GM12878 (cell line): ENCODE data around the gene LRIG2. TPM values are rescaled to one million over a fixed set of nuclear protein-coding genes. Genes with fewer than 3 reads are reported as not detected.

Source experiments
- ATAC-seq: fragments of 200-7000 bp; cut with Tn5 transposase; 3 replicates; pipeline ENCODE4 v1.9.1; 2020; ENCODE audit warnings: mild to moderate bottlenecking, moderate library complexity
- BruUV-seq: library from RNA; stranded (reverse); fragments of 400-500 nt; replicated peaks from 2 replicates; lab custom pipeline; 2021; lab: Mats Ljungman, UMichigan
- CTCF ChIA-PET: fragments of 300-600 bp; sonication (Branson Sonifier 250); formaldehyde crosslinking; extraction: SDS; loops from one replicate; lab custom pipeline; 2021; ENCODE audit warnings: inconsistent platforms; lab: Yijun Ruan, JAX
- POLR2A ChIA-PET: fragments of 350-600 bp; formaldehyde crosslinking; extraction: SDS; loops from one replicate; lab custom pipeline; 2021; ENCODE audit warnings: inconsistent platforms; lab: Charles Lee
- RAD21 ChIA-PET: fragments of 300-600 bp; sonication (Branson Sonifier 250); formaldehyde crosslinking; loops from one replicate; lab custom pipeline; 2023; ENCODE audit warnings: antibody characterized with exemption; ENCODE audit not compliant: unreplicated experiment; lab: Charles Lee
- SMC1A ChIA-PET: fragments of 300-600 bp; sonication (Branson Sonifier 250); formaldehyde crosslinking; loops from one replicate; lab custom pipeline; 2023; ENCODE audit not compliant: unreplicated experiment, uncharacterized antibody; lab: Charles Lee
- DNase-seq: peaks from one replicate; pipeline ENCODE4 v3.0.0-alpha.2; 2011; ENCODE audit warnings: low read depth, low spot score
- FAIRE-seq: peaks from 3 replicates; lab custom pipeline; 2011; peaks lifted over from hg19 to GRCh38; lab: Jason Lieb, UNC
- H2AFZ ChIP-seq: 2 replicates; pipeline ENCODE4 v1.6.0; 2011; ENCODE audit warnings: low read depth, low read length, control low read depth; ENCODE audit not compliant: control insufficient read depth
- H3K27ac ChIP-seq: 2 replicates; pipeline ENCODE4 v1.5.1; 2011; ENCODE audit warnings: control low read depth; ENCODE audit not compliant: control insufficient read depth, insufficient read depth
- H3K27me3 ChIP-seq, 2 experiments: replicated peaks in 1 of 2; 2 replicates each; pipeline versions ENCODE4 v1.6.0 to v1.6.1; 2011; ENCODE audit warnings: low read length in 1 of 2; ENCODE audit not compliant: control insufficient read depth in 2 of 2, insufficient read depth in 2 of 2
- H3K36me3 ChIP-seq, 2 experiments: 2 replicates each; pipeline ENCODE4 v1.5.1; 2011; ENCODE audit warnings: low read length in 1 of 2; ENCODE audit not compliant: control insufficient read depth in 2 of 2, insufficient read depth in 2 of 2
- H3K4me1 ChIP-seq: 2 replicates; pipeline ENCODE4 v1.6.1; 2011; ENCODE audit warnings: mild to moderate bottlenecking, low read length, moderate library complexity, mixed read lengths; ENCODE audit not compliant: control insufficient read depth, insufficient read depth
- H3K4me2 ChIP-seq: 2 replicates; pipeline ENCODE4 v1.6.0; 2011; ENCODE audit warnings: control low read depth; ENCODE audit not compliant: control insufficient read depth, insufficient read depth
- H3K4me3 ChIP-seq: fragments of 200-600 bp; sonication (generic); 2 replicates; pipeline ENCODE4 v1.5.1; 2016
- H3K79me2 ChIP-seq: 2 replicates; pipeline ENCODE4 v1.6.0; 2011; ENCODE audit warnings: low read length; ENCODE audit not compliant: control insufficient read depth, insufficient read depth
- H3K9ac ChIP-seq: 2 replicates; pipeline ENCODE4 v1.8.0; 2011; ENCODE audit warnings: low read length, control low read depth, mixed read lengths; ENCODE audit not compliant: control insufficient read depth, insufficient read depth
- H3K9me3 ChIP-seq: replicated peaks from 3 replicates; pipeline ENCODE4 v1.5.1; 2011; ENCODE audit warnings: mild to moderate bottlenecking, low read length; ENCODE audit not compliant: control insufficient read depth, insufficient read depth
- H4K20me1 ChIP-seq: 2 replicates; pipeline ENCODE4 v1.6.0; 2011; ENCODE audit not compliant: control insufficient read depth, insufficient read depth
- CBX3 ChIP-seq: fragments of 200-600 bp; sonication (generic); IDR thresholded peaks from 2 replicates; pipeline ENCODE4 v1.6.1; 2016; ENCODE audit warnings: low read depth, borderline replicate concordance
- CHD2 ChIP-seq: IDR thresholded peaks from 2 replicates; pipeline ENCODE4 v1.6.1; 2011; ENCODE audit warnings: low read depth, low read length, improper control_type of control experiment, borderline replicate concordance
- CREB1 ChIP-seq: IDR thresholded peaks from 2 replicates; pipeline ENCODE4 v1.6.1; 2012; ENCODE audit warnings: low read depth, mild to moderate bottlenecking, inconsistent platforms
- NFIC ChIP-seq: IDR thresholded peaks from 2 replicates; pipeline ENCODE4 v1.6.1; 2012; ENCODE audit warnings: low read depth, mild to moderate bottlenecking, inconsistent platforms, low read length, moderate library complexity
- SIX5 ChIP-seq: IDR thresholded peaks from 2 replicates; pipeline ENCODE4 v1.6.1; 2011; ENCODE audit warnings: mild to moderate bottlenecking, low read depth, low read length, moderate library complexity; ENCODE audit not compliant: severe bottlenecking
- SMAD5 ChIP-seq: IDR thresholded peaks from 2 replicates; pipeline ENCODE4 v1.6.1; 2016; ENCODE audit warnings: antibody characterized with exemption, low read depth
- SP1 ChIP-seq: IDR thresholded peaks from one replicate; pipeline ENCODE4 v1.6.1; 2011; ENCODE audit warnings: low read depth, low read length
- WGBS: methylation state at CpG from one replicate; pipeline ENCODE4 v1.1.6; 2016; ENCODE audit warnings: low lambda C conversion rate; ENCODE audit not compliant: insufficient replicate concordance, insufficient coverage; ENCODE audit errors: missing lambda C conversion rate; 5-methylcytosine and 5-hydroxymethylcytosine counted together
- in situ Hi-C: fragments of 300-500 bp; cut with MboI; formaldehyde crosslinking; loops from 9 replicates; pipeline ENCODE4 v1.14.3; 2018; ENCODE audit warnings: mixed read lengths
- intact Hi-C: fragments of 100-400 bp; cut with micrococcal nuclease; formaldehyde crosslinking; loops from one replicate; pipeline ENCODE4 v1.14.2; 2022; ENCODE audit not compliant: unreplicated experiment
- polyA plus RNA-seq, 11 experiments: library from polyadenylated mRNA; depleted of rRNA in 4 of 11; unstranded in 6 of 11; stranded (reverse) in 5 of 11; fragments of >200 nt; fragmentation: Nextera tagmentation in 4 of 11; fragmentation: Illumina TruSeq in 1 of 11; extraction: Ambion mirVana in 4 of 11; extraction: Trizol in 1 of 11; gene quantifications; 1 replicate in 1 of 11; 2 replicates in 10 of 11; pipeline versions ENCODE4 v1.2.1 to v1.2.3, GENCODE V29; 2011 to 2016; ENCODE audit warnings: inconsistent platforms in 2 of 11, missing spikeins in 2 of 11, low read depth in 1 of 11
- total RNA-seq, 4 experiments: library from RNA; depleted of rRNA in 3 of 4; stranded (reverse); fragments of >200 nt in 3 of 4; fragmentation: Illumina TruSeq in 1 of 4; extraction: Trizol in 1 of 4; gene quantifications; 2 replicates each; pipeline versions ENCODE4 v1.2.1 to v1.2.3, GENCODE V29; 2013 to 2021
- TF ChIP-seq, protein P1 (sequence below): IDR thresholded peaks from 2 replicates; pipeline ENCODE4 v1.6.1; 2011; ENCODE audit warnings: mild to moderate bottlenecking, low read depth, low read length, moderate library complexity; ENCODE audit not compliant: insufficient replicate concordance
- TF ChIP-seq, protein P2 (sequence below): fragments of 450-650 bp; IDR thresholded peaks from 2 replicates; pipeline ENCODE4 v1.6.1; 2017; ENCODE audit warnings: mild to moderate bottlenecking, moderate library complexity
- TF ChIP-seq, protein P3 (sequence below): fragments of 450-650 bp; IDR thresholded peaks from 2 replicates; pipeline ENCODE4 v1.6.1; 2016; ENCODE audit warnings: mild to moderate bottlenecking
- TF ChIP-seq, protein P4 (sequence below): IDR thresholded peaks from 2 replicates; pipeline ENCODE4 v1.6.1; 2012; ENCODE audit warnings: mild to moderate bottlenecking, low read depth, low read length
- TF ChIP-seq, protein P5 (sequence below): IDR thresholded peaks from 2 replicates; pipeline ENCODE4 v1.6.1; 2011; ENCODE audit warnings: borderline replicate concordance, low read depth, mild to moderate bottlenecking, moderate library complexity, mixed read lengths, low read length; ENCODE audit not compliant: insufficient read depth; ENCODE audit errors: extremely low read length

The LRIG2 gene
- total and polyA plus RNA-seq, 10 of the 15 experiments (the other 5 are each of a cell fraction or from before 2014, with no cell fraction given) = 0.77 to 11.8 (median 5.1) TPM

DNA sequence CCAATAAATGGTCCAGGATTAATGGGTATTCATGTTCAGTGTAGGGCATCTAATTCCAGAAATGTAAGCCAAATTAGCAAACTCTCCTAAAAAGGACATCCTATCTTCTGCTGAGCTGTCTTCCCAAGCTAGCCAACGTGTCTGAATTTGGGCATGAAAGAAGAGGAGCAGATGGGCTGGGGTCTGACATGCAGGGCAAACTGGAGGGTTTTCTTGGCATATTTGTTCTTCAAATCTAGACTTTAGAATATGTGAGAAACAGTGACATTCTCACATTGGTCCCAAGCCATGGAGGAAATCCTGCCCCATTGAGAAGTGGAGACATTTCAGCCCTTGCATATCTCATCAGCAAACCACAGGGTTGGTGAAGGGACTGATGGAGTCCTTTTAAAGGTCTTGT is 67.2 kb downstream of the LRIG2 start:
- Histone ChIP-seq H3K4me2 (no peak overlapping the region), H4K20me1 (no peaks in the 10 kb centered on the region)
- TF ChIP-seq, protein P1, sequence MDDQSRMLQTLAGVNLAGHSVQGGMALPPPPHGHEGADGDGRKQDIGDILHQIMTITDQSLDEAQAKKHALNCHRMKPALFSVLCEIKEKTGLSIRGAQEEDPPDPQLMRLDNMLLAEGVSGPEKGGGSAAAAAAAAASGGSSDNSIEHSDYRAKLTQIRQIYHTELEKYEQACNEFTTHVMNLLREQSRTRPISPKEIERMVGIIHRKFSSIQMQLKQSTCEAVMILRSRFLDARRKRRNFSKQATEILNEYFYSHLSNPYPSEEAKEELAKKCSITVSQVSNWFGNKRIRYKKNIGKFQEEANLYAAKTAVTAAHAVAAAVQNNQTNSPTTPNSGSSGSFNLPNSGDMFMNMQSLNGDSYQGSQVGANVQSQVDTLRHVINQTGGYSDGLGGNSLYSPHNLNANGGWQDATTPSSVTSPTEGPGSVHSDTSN = no peak
- TF ChIP-seq CREB1 = no peak
- TF ChIP-seq SMAD5 = no peak
- TF ChIP-seq, protein P2, sequence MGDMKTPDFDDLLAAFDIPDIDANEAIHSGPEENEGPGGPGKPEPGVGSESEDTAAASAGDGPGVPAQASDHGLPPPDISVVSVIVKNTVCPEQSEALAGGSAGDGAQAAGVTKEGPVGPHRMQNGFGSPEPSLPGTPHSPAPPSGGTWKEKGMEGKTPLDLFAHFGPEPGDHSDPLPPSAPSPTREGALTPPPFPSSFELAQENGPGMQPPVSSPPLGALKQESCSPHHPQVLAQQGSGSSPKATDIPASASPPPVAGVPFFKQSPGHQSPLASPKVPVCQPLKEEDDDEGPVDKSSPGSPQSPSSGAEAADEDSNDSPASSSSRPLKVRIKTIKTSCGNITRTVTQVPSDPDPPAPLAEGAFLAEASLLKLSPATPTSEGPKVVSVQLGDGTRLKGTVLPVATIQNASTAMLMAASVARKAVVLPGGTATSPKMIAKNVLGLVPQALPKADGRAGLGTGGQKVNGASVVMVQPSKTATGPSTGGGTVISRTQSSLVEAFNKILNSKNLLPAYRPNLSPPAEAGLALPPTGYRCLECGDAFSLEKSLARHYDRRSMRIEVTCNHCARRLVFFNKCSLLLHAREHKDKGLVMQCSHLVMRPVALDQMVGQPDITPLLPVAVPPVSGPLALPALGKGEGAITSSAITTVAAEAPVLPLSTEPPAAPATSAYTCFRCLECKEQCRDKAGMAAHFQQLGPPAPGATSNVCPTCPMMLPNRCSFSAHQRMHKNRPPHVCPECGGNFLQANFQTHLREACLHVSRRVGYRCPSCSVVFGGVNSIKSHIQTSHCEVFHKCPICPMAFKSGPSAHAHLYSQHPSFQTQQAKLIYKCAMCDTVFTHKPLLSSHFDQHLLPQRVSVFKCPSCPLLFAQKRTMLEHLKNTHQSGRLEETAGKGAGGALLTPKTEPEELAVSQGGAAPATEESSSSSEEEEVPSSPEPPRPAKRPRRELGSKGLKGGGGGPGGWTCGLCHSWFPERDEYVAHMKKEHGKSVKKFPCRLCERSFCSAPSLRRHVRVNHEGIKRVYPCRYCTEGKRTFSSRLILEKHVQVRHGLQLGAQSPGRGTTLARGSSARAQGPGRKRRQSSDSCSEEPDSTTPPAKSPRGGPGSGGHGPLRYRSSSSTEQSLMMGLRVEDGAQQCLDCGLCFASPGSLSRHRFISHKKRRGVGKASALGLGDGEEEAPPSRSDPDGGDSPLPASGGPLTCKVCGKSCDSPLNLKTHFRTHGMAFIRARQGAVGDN = no peak
- TF ChIP-seq SIX5 = no peak
- TF ChIP-seq, protein P3, sequence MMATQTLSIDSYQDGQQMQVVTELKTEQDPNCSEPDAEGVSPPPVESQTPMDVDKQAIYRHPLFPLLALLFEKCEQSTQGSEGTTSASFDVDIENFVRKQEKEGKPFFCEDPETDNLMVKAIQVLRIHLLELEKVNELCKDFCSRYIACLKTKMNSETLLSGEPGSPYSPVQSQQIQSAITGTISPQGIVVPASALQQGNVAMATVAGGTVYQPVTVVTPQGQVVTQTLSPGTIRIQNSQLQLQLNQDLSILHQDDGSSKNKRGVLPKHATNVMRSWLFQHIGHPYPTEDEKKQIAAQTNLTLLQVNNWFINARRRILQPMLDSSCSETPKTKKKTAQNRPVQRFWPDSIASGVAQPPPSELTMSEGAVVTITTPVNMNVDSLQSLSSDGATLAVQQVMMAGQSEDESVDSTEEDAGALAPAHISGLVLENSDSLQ = no peak
- TF ChIP-seq CHD2 = no peak
- TF ChIP-seq, protein P4, sequence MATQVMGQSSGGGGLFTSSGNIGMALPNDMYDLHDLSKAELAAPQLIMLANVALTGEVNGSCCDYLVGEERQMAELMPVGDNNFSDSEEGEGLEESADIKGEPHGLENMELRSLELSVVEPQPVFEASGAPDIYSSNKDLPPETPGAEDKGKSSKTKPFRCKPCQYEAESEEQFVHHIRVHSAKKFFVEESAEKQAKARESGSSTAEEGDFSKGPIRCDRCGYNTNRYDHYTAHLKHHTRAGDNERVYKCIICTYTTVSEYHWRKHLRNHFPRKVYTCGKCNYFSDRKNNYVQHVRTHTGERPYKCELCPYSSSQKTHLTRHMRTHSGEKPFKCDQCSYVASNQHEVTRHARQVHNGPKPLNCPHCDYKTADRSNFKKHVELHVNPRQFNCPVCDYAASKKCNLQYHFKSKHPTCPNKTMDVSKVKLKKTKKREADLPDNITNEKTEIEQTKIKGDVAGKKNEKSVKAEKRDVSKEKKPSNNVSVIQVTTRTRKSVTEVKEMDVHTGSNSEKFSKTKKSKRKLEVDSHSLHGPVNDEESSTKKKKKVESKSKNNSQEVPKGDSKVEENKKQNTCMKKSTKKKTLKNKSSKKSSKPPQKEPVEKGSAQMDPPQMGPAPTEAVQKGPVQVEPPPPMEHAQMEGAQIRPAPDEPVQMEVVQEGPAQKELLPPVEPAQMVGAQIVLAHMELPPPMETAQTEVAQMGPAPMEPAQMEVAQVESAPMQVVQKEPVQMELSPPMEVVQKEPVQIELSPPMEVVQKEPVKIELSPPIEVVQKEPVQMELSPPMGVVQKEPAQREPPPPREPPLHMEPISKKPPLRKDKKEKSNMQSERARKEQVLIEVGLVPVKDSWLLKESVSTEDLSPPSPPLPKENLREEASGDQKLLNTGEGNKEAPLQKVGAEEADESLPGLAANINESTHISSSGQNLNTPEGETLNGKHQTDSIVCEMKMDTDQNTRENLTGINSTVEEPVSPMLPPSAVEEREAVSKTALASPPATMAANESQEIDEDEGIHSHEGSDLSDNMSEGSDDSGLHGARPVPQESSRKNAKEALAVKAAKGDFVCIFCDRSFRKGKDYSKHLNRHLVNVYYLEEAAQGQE = no peak
- TF ChIP-seq CBX3 = no peak
- no peak for TF ChIP-seq NFIC
- TF ChIP-seq, protein P5, sequence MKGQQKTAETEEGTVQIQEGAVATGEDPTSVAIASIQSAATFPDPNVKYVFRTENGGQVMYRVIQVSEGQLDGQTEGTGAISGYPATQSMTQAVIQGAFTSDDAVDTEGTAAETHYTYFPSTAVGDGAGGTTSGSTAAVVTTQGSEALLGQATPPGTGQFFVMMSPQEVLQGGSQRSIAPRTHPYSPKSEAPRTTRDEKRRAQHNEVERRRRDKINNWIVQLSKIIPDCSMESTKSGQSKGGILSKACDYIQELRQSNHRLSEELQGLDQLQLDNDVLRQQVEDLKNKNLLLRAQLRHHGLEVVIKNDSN = no peak
- TF ChIP-seq SP1 = no peak

More for the DNA sequence above, 67.2 kb downstream of the LRIG2 start:
- ChIA-PET POLR2A (no interaction called here), CTCF (interaction anchor here (0.6 to 5.4 kb wide), 15 partner anchors 8 to 1143 kb away, joined by 3 to 43 read pairs (median 4); partner anchors contain the start of genes LRIG2 and PPM1J), SMC1A (interaction anchor here (0.6 to 5.6 kb wide), 10 partner anchors 10 to 1193 kb away, joined by 3 to 37 read pairs (median 3); partner anchors contain the start of gene HIPK1), RAD21 (interaction anchor here (0.6 to 1.4 kb wide), 9 partner anchors 30 to 540 kb away, joined by 3 to 6 read pairs (median 3); no protein-coding TSS in a partner anchor)
- in situ Hi-C loops (loop anchor here (5.0 kb wide), 2 partner anchors 317 to 542 kb away; no protein-coding TSS in a partner anchor), intact Hi-C loops (loop anchor here (1.0 to 5.0 kb wide), 3 partner anchors 252 to 538 kb away; partner anchors contain the start of gene MAGI3)
- Histone ChIP-seq H2AFZ (no peak overlapping the region), H3K4me3 (no peak overlapping the region), H3K79me2 (no peaks in the 10 kb centered on the region), H3K9me3 (no peaks in the 10 kb centered on the region), H3K27ac (no peak overlapping the region), H3K4me1 (peaks cover 3% of the 10 kb centered on the region), H3K27me3 (no peaks in the 10 kb centered on the region), H3K36me3 (no peaks in the 10 kb centered on the region), H3K9ac (no peak overlapping the region)
- DNase-seq (no peak), FAIRE-seq (no peak), ATAC-seq (no peak)
- BruUV-seq = no TSS peak
- 93% methylated on average over 1 of the region's 1 CpG for WGBS
